Measurements from ENCODE around the gene RABEP2.
A peak's percentile ranks its signal among the peaks of the same experiment; 100 is the strongest.

Gene RABEP2

DNA sequence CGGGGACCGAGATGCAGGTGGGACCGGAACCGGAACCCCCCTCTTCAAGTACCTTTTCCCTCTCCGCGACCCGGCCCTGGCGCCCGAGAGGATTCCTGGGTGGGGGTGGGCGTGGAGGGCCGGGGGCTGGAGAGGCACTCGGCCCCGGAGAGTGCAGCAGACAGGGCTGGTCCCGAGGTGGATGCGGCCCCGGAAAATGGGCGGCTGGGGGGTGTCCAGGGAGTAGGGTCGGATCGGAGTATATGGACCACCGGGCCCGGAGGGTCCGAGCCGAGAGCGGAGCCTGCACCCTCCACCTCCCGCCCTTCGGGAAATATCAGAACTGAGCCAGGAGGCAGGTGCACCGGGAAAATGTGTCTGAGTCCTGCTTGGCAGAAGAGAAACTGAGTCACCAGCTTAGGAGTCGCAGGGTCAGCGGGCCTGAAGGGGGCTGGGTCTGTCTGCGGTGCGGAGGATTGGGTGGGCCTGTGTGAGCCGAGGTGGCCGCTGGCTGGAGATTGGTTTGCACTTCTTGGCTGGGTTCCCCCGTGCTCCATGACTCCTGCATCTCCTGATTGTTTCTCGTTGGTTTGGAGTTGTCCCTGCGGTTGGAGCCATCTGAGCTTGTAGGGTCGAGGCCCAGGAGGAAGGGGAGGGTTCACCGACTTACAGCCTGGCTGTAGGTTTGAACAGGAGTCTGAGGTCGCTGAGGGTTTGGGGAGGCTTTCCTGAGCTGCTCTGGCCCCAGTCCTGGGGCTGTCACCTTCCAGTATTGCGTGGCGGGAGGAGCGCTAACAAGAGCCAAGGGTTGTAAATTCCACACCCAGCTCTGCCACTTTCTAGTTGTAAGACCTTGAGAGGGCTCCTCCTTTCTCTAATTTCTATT, 60.9 kb downstream of the RABEP2 start:
- DNase-seq (ENCODE audit: low read depth), result no peak
- TF ChIP-seq, protein P1, sequence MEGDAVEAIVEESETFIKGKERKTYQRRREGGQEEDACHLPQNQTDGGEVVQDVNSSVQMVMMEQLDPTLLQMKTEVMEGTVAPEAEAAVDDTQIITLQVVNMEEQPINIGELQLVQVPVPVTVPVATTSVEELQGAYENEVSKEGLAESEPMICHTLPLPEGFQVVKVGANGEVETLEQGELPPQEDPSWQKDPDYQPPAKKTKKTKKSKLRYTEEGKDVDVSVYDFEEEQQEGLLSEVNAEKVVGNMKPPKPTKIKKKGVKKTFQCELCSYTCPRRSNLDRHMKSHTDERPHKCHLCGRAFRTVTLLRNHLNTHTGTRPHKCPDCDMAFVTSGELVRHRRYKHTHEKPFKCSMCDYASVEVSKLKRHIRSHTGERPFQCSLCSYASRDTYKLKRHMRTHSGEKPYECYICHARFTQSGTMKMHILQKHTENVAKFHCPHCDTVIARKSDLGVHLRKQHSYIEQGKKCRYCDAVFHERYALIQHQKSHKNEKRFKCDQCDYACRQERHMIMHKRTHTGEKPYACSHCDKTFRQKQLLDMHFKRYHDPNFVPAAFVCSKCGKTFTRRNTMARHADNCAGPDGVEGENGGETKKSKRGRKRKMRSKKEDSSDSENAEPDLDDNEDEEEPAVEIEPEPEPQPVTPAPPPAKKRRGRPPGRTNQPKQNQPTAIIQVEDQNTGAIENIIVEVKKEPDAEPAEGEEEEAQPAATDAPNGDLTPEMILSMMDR (IDR thresholded peaks at IDR 0.05; ENCODE audit: control insufficient read depth, insufficient read depth, low read depth, low read length, missing control alignments), result no peak
- H3K4me3 ChIP-seq (ENCODE audit: control insufficient read depth, low read depth, low read length), result peak overlapping the region; percentile 85

DNA sequence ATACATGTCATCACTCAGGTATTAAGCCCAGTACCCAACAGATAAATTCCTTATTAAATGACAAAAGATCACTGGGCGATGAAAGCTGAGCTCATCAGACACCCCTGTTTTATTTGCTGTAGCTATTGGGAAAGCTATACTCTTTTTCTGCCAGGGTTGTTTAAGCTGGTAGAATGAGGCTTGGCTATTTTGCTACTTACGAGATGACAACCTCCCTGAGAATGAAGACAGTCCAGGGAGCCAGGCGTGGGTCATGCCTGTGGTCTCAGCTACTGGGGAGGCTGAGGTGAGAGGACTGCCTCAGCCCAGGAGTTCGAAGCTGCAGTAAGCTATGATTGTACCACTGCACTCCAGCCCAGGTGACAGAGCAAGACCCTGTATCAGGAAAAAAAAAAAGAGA, 65.7 kb downstream of the RABEP2 start:
- DNase-seq (ENCODE audit: low read depth), result no peak
- no peak overlapping the region for H3K4me3 ChIP-seq (ENCODE audit: control insufficient read depth, low read depth, low read length)
- TF ChIP-seq, protein P1 (IDR thresholded peaks at IDR 0.05; ENCODE audit: control insufficient read depth, insufficient read depth, low read depth, low read length, missing control alignments), result no peak

DNA sequence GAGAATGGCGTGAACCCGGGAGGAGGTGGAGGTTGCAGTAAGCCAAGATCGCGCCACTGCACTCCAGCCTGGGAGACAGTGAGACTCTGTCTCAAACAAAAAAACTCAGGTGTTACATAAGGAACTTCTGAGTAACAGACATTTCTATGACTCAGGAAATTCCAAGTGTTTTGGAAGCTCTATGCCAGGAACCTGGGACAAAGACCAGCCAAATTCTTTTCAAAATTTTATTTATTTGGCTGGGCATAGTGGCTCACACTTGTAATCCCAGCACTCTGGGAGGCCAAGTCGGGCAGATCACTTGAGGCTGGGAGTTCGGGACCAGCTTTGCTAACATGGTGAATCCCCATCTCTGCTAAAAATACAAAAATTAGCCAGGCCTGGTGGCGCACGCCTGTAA, 66.6 kb downstream of the RABEP2 start:
- TF ChIP-seq, protein P1 (IDR thresholded peaks at IDR 0.05; ENCODE audit: control insufficient read depth, insufficient read depth, low read depth, low read length, missing control alignments), result no peak
- H3K4me3 ChIP-seq (ENCODE audit: control insufficient read depth, low read depth, low read length), result no peak overlapping the region
- DNase-seq (ENCODE audit: low read depth), result peak; percentile 14

Data from AG09309 (cell line).